HG03432 (cell line): Measurements from ENCODE around the gene KHSRP.

ENCODE experiments used
- ATAC-seq: cut with Tn5 transposase; IDR thresholded peaks from one replicate; pipeline ENCODE4 v1.9.1; 2021; ENCODE audit warnings: mild to moderate bottlenecking, moderate library complexity; ENCODE audit not compliant: unreplicated experiment

Gene KHSRP

DNA sequence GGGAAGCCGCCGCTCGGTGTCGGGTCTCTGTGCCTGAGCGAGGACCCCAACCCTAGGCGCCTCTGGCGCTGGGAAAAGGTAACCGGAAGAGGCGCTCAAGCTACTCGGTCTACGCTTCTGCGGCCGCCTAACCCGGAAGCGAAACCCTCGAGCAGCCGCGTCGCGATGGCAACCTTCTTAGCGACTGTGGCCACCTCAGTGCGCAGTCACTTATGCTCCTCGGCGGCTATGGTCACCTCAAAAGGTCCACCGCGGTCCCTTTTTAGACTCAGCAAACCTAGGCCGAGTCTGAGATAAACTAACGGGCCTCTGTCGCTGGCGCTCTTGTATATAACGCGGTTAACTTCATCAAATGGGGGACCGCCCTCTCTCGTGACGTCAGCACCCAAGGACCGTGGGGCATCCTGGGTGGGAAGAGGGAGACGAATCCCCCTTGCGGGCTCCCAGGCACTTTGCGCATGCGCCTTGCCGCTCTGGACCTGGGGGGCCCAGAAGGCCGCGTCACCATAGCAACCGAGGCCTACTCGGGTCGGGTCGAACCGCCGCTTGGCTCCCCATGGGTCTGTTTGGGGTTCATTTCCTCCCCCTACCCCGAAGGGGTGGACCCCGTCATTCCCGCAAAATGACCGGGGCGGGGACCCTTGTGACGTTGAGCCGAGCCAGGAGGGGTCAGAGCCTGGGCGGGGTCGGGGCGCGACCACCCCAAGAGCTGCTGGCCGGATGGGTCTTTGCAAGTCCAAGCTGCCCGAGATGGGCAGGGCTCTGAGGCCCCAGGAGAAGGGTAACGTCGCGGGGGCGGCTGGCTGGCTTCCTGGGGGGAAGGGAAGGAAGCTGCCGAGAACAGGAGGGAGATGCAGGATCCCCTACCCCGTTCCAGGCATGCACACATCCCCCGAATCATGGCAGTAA is 31.3 kb downstream of the KHSRP start, which contains the start of gene GTF2F1:
Gene GTF2F1 (minus strand): TSS at position 91 of the 909 bp plus-strand sequence. CDS start 169 bp downstream, outside the sequence.
- ATAC-seq, result peak; percentile 75

DNA sequence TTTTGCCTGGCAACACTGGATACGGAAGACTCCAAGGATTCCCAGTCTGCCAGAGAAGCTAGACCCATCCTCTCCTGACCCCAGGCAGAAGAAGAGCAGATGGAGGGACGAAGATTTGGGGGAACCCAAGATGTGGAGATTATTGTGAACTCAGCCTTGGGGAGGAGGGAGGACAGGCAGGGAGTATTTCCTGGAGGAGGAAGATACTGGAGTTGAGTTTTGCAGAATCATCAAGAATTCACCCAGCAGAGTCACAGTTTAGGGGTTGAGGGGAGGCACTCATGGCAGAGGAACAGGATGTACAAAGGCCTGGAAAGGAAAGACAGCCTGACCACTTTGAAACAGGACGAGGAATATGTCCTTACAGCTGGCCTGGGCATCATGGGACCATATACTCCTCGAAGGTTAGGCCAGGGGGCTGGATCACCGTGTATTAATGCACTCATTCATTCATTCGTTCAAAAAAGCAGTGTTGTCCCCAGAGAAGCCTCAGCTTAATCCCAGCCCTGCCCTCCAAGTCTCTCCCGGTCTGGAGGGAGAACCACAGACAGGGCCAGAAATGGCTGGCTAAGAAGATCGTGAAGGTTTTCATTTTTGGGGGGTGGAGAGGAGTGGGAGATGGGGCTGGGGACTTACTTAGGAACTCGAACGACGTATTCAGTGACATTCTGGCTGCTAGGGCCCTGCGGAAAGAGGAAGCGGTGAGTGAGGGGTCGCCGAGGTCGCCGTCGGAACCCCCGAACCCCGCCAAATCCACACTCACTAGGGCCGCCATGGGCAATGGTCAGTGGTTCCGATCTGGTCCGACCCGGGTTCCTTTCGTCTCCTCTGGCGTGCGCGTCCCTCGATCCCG is 32.2 kb downstream of the KHSRP start:
- ATAC-seq, result no peak

DNA sequence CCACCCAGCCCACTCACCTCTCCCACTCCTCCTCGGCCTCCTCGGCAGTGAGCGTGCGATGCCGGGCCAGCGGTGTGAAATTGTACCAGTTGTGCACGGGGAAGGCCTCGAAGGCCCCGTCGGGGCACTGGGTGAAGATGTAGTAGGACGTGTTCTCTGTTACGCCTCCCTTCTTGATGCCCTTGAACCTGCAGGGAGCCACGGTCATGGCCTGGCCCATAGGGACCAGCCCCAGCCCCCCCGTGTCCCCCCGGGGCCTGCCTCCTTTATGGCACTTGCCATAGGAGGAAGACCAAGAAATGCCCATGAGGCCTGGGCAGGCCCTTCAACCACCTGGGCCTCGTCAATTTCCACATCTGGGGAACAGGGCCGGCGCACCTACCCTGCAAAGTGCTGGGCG is 37.2 kb downstream of the KHSRP start:
- no peak for ATAC-seq

DNA sequence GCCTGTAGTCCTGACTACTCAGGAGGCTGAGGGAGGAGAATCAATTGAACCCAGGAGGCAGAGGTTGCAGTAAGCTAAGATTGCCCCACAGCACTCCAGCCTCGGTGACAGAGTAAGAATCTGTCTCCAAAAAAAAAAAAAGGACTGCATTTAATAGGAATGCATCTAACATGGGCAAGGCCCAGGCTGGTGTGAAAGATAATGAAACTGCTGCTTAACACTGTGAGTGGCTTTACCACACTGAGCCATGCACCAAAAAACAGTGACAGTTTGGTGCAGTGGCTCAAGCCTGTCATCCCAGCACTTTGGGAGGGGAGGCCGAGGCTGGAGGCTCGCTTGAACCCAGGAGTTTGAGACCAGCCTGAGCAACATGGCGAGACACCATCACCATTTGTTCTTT is 40.2 kb downstream of the KHSRP start:
- ATAC-seq, result no peak

DNA sequence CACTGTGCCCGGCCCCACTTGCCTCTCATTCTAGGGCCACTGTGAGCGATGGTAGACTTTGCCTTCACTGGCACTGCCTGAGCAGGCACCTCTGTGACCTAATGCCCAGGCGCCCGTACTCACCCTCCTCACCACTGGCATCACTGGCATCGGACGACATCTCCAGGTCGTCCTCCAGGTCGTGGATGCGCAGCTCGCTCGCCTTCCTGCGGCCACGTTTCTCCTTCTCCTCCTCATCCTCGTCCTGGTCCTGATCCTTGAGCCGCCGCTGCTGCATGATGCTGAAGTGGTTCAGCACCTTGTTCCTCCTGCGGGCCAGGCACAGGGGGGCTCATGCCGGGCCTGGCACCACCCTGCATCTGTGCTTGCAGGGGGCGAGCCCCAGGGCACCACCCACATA is 41.4 kb downstream of the KHSRP start:
- ATAC-seq, result no peak

DNA sequence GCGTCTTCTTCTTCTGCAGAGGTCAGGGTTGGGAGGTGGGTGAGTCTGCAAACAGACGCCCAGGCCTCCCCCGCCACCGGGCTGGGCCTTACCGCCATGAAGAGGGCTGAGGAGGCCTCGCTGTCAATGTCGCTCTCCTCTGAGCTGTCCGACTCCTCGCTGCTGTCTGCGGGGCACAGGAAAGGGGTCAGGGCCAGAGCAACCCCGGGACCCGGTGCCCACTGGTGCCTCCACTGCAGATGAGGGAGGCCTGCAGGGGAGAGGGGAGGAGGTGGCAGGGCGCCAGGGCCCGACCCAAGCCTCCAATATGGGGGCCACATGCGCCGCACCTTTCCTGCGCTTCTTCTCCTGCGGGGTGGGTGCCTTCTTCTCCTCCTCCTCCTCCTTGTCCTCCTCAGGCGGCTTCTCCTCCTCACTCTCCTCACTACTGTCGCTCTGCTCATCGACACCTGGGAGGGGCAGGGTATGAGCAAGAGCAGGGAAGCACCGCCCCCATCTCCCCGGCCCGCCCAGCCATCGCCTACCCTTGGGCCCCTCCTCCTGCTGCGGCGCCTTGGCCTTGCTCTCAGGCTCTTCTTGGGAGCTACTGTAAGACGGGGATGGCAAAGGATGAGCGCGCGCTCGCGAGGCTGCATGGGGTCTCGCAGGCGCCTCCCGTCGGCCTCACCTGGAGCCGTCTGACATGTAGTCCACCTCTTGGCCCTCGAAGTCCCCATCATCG is 43.4 kb downstream of the KHSRP start:
- ATAC-seq, result no peak

DNA sequence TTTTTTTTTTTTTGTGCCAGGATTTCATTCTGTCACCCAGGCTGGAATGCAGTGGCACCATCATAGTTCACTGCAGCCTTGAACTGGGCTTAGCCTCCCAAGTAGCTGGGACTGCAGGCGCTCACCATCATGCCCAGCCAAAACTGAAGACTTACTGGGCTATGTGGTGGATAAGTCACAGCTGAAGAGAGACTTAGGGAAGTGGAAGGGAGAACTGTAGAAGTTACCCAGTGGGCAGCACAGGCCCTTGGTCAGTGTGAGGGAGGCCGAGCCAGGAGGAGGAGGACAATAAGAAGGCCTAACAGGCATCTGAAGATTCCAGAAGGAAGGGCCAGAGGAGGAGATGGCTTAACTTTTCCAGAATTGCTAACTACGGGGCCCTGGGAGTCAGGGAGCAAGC is 44.9 kb downstream of the KHSRP start:
- ATAC-seq, result no peak

DNA sequence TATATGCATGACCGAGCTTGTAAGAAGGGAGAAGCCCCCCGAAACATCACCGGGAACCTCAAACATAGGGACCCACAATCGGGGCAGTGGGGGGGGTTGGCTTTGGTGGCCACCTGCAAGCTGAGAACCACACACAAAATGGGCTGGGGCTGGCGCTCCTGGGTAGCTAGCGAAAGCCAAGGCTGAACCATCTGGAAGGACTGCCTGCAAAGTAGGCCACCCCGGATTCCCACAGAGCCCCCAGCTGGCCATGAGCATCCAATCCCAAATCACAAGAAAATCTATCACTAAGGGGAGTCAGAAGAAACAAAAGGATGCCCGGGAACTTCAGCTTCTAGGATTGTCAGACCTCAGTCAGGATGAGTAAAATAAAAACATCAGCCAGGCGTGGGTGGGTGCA is 46.1 kb downstream of the KHSRP start:
- ATAC-seq, result no peak

DNA sequence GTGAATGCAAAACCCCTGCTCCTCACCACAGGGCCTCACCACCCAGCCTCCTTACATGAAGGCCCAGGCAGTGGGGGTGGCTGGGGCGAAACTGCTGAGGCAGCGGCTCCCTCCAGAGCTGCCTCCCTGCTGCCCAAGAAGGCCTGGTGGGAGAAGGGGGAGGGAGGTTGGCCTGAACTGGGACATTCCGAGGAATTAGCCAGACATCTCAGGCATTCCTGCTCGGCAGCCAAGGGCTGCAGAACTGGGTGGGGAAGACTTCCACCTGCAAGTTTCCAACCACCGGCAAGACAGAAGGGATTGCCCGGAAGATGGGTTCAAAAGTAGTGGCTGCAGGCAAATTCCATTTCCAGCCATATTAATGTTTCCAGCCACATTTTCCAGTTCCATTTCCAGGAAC is 46.6 kb downstream of the KHSRP start:
- no peak for ATAC-seq

DNA sequence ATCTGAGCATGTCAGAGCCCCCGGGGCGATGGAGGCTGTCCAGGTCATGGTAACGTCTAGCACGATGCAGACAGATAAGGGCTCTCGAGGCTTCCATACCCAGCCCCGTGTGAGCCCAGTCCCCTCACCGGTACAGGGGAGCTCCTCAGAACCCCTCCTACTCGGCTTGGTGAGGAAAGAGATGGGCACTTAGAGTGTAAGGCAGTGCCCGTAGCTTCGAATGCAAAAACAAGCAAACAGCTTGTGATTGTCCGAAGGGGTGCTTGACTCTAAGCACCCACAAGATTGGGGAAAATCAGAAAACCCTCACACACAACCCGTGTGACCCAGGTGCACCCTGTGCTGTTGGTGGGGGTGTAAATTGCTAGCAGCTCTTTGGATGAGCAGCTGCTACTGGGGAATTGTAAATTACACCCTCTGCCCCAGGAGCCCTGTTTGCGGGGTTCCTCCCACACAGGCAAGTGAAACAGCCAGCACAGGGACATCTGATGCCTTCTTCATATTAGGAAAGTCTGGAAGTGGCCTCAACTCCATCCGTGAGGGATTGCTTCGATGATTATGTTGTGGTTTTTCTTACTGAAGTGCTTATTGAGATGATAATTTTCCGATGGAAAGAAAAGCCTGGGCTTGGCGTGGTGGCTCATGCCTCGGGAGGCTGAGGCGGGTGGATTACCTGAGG is 48.0 kb downstream of the KHSRP start:
- ATAC-seq, result no peak

DNA sequence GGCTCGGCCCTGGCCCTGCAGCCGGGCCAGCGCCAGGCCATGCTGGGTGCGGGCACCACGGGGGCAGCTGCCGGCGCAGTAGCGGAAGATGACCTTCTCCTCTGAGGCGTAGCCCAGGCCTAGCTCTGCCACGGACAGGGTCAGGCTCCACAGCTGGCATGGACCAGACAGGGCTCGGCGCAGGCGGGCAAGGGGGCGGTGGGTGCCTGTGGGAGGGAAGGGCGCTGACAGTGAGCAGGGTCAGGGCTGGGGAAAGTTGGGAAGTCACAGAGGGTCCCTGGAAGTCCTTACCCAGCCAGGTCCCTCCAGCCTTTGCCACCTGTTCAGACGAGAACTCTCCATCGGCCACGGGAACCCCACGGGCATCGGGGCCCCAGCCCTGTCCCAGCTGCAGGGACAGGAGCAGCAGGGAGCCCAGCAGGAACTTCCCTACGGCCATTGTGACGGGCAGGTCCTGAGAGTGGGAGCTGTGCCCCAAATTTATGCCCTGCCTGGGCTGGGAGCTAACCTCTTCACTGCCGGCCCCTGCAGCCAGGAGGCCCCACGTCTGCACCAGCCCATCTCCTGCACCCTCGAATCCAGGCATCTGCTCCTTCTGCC is 49.1 kb downstream of the KHSRP start, which contains the start of gene PSPN:
Gene PSPN (minus strand): TSS at position 523 of the 600 bp plus-strand sequence. CDS start 84 bp downstream, at position 439.
- no peak for ATAC-seq

DNA sequence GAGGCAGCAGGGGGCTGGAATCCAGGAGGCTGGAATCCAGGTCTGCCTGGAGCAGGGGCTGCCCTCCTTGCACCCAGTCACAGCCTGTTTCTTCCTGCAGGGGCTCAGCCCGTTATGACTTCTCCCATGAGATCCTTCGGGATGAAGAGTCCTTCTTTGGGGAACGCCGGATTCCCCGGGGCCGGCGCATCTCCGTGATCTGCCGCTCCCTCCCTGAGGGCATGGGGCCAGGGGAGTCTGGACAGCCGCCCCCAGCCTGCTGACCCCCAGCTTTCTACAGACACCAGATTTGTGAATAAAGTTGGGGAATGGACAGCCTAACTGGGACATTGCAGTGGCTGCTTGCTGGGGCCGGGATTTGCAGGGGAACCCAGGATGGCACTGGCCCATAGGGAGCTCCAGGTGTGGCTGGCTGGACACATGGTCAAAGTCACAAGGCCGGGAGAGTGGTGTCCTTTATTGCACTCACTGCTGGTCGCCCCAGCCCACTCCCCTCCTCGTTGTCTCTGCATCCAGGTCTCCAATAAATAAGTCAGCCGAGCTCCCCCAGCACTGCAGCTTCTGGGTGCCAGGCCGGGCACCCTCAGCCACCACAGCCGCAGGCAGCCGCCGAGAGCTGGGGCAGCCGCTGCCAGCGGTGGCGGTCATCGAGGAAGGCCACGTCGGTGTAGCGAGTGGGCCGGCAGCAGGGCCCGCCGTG is 49.8 kb downstream of the KHSRP start:
- ATAC-seq, result no peak

DNA sequence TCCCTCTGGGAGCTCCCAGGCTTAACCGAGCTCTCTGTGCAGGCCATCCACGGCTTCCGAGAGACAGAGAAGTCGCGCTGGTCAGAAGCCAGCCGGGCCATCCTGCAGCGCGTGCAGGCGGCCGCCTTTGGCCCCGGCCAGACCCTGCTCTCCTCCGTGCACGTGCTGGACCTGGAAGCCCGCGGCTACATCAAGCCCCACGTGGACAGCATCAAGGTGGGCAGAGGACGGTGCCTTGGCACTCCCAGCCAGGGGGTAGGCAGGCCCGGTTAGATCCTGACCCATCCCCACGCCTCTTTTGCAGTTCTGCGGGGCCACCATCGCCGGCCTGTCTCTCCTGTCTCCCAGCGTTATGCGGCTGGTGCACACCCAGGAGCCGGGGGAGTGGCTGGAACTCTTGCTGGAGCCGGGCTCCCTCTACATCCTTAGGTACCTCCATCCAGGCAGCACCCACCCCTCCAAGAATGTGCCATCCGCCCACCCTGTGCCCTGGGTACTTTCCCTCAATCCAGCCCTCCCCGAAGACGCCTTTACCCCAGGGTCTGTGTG is 50.4 kb downstream of the KHSRP start:
- no peak for ATAC-seq

DNA sequence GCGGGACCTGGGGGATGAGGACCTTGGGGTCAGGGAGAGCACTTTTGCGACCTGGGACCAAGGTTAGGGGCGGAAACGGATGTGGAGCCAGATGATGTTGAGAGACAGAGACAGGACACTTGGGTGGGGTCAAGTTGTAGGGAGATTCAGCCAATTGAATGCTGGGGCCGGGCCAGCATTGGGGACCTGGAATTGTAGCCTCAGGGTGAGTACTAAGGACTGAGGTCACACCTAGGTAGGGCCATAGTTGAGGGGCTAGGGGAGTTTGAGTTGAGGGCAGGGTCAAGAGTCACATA is 50.9 kb downstream of the KHSRP start:
- ATAC-seq, result no peak

DNA sequence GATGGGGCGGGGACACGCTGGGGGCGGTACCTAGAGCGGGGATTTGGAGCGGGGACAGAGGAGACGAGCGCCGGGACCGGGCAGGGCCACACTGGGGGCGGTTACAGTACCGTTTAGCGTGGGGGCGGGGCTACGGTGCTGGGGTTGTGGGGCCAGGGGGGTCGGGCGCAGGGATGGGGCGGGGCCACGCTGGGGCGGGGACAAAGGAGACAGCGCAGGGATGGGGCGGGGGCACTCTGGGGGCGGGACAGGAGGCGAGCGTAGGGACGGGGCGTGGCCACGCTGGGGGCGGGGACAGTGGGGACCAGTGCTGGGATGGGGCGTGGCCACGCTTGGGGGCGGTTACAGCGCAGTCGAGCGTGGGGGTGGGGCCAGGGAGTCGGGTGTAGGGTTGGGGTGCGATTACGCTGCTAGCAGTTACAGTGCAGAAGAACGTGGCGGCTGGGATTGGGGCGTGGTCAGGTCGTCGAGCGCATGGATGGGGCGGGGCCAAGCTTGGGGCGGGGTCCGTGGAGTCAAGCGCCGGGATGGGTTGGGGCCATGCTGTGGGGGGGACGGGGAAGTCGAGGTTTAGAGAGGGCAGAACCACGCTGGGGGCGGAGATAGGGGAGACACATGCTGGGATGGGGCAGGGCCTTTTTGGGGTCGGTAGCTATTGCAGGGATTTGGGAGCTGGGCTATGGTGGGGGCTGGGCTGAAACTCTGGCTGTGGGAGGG is 51.4 kb downstream of the KHSRP start:
- ATAC-seq, result peak; percentile 54

DNA sequence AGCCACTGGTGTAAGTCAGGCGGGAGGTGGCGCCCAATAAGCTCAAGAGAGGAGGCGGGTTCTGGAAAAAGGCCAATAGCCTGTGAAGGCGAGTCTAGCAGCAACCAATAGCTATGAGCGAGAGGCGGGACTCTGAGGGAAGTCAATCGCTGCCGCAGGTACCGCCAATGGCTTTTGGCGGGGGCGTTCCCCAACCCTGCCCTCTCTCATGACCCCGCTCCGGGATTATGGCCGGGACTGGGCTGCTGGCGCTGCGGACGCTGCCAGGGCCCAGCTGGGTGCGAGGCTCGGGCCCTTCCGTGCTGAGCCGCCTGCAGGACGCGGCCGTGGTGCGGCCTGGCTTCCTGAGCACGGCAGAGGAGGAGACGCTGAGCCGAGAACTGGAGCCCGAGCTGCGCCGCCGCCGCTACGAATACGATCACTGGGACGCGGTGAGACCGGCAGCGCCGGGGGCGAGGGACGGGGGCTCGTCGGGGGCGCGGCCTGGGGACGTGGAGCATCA is 52.0 kb downstream of the KHSRP start, which contains the start of gene ALKBH7:
Gene ALKBH7 (plus strand): TSS at position 201 of the 502 bp plus-strand sequence. CDS start 27 bp downstream, at position 228.
- ATAC-seq, result peak; percentile 78

DNA sequence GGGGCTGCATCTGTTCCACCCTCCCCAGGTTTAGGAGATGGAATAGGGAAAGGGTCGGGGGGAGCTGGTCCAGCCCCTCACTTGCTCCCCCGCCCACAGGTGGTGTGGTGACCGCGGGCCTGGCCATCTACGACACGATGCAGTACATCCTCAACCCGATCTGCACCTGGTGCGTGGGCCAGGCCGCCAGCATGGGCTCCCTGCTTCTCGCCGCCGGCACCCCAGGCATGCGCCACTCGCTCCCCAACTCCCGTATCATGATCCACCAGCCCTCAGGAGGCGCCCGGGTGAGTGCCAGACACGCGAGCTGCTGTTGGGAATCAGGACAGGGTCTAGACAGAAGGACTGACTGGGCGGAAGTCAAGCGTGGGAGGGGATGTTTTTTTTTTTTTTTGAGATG is 60.3 kb downstream of the KHSRP start:
- ATAC-seq, result no peak
